ENCODE results near the gene KEAP1.
A peak's percentile ranks its signal among the peaks of the same experiment; 100 is the strongest.

KEAP1 gene

DNA sequence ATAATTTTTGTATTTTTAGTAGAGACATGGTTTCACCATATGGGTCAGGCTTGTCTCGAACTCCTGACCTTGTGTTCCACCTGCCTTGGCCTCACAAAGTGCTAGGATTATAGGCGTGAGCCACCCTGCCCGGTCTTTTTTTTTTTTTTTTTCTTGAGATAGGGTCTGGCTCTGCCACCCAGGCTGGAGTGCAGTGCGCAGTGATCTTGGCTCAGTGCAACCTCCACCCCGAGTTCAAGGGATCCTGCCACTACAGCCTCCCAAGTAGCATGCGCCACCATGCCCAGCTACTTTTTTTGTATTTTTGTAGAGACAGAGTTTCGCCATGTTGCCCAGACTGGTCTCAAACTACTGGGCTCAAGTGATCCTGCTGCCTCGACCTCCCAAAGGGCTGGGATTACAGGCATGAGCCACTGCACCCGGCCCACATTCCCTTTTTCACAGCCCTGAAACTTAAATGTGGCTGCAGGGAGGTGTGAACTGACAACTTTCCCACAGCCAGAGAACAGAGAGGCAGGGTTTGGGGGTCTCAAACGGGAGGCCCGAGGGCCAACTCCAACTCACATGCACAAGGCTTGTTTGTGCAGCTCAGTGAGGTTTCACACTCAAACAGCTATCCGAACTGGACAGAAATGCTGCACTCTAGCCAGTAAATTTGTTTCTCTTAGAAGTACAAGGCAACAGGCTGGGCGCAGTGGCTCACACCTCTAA is 18.5 kb upstream of the KEAP1 start:
- DNase-seq, result no peak

DNA sequence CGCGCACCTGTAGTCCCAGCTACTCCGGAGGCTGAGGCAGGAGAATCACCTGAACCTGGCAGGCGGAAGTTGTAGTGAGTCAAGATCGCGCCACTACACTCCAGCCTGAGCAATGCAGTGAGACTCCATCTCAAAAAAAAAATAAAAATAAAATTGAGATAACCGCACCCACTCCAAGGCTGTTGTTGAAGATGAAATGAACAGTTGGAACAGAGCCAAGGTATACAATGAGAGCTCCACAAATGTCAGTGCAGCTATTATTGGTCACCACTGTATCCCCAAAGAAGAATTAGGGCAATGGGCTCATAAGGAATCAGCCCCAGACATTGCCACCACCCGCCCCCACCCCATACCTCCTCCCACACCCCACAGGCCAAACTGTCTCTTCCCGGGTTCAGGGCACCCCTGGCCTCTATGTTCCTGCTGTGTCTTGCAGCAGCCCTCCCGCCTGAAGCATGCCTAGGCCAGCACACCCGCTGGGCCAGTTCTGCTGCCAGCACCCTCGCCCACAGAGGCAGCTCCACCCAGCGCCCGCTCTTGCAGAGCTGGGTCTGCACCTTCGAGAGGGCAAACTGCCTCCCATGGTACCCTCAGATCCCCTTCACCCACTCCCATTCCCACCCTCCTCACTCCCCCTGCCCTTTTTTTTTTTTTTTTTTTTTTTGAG is 17.6 kb upstream of the KEAP1 start:
- no peak for DNase-seq

- DNase-seq, result no peak
Observed at GRCh38 chr19:10519421-10519820, 16.3 kb upstream of the KEAP1 start.

- DNase-seq, result no peak
Observed at GRCh38 chr19:10518444-10519361, 15.5 kb upstream of the KEAP1 start.

- no peak for DNase-seq
Observed at GRCh38 chr19:10517760-10518443, 14.7 kb upstream of the KEAP1 start.

DNA sequence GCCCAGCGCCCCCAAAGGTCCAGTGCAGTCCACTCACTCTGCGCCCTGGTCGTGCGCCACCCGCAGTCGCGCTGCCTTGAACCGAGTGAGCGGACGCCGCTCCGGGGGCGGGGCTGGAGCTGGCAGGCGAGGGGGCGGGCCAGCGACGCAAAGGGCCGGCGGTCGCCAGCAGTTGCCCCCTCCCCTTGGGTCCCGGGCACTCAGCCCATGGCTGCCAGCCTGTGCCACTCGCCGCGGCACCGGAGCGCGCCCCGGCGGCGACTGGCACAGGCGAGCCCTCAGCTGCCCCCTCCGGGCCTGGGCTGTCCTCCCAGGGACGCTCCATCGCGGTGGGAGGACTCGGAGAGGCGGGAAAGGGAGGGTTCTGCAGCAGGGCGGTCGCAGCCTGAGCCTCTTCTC is 14.2 kb upstream of the KEAP1 start, which contains the start of gene S1PR5:
Gene S1PR5 (minus strand): TSS at position 87 of the 399 bp plus-strand sequence. CDS start 2,436 bp downstream, outside the sequence.
- DNase-seq, result no peak

DNA sequence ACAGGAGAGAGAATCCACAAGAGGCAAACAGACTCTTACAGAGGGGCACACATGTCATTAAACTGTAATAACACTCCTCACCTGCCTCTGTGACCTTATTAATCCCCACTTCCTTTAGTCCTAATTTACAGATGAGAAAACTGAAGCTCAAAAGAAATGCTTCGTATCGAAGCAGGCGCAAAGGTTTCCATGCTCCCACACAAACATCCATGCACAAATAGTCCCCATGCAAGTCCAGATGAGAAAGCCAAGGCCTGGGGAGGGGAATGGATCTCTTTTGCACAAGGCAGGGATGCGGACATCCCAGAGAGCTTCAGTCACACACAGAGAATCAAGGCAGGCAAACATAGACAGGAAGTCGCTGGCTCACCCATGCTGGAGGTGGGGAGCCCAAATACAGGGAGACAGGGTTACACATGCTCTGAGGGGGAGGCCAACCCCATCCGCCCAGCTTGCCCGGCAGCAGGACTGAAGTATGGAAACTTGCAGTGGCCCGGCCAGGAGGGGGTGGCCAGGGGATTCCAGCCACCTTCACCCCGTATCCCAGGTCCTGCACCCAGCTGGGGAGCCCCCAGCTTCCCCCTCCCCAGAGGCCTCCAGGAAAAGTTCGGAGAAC is 13.6 kb upstream of the KEAP1 start:
- no peak for DNase-seq

- DNase-seq, result peak; percentile 68
Observed at GRCh38 chr19:10516064-10516385, 12.9 kb upstream of the KEAP1 start.

- DNase-seq, result peak; percentile 51
Observed at GRCh38 chr19:10514211-10515145, 11.3 kb upstream of the KEAP1 start.

GRCh38 chr19:10513223-10513622 is 10.1 kb upstream of the KEAP1 start:
- no peak for DNase-seq

DNA sequence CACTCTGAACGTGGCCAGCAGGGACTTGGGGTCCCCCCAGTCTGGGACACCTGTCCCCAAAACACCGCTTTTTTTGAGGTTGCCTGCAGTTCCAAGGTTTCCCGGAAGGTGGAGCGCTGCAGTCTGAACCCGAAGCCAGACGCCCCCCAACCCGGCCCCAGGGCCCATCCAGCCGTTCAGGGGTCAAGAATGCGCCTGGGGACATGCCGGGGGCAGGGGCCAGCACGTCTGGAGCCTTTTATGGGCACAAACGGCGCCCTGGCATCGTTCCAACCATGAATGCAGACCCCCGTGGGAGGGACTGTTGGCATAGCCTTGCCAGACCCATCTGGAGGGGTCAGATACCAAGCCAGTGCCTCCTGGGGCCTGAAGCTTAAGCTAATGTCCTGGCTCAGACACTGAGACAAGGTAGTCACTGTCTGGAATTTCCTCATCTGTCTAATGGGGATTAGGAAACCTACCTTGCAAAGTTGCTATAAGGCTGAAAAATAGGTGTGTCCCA is 7.2 kb upstream of the KEAP1 start:
- DNase-seq, result peak; percentile 67

DNA sequence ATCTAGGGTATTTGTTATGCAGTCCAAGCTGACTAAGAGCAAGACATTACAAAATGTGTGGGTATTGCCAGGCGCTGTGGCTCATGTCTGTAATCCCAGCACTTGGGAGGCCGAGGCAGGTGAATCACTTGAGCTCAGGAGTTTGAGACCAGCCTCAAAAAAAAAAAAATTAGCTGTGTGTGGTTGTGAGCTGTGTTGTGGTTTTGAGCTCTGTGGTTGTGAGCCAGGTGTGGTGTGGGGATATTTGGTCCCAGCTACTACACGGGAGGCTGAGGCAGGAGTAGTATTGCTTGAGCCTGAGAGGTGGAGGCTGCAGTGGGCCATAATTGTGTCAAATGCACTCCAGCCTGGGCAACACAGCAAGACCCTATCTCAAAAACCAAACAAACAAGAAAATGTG is 5.6 kb upstream of the KEAP1 start:
- DNase-seq, result no peak

DNA sequence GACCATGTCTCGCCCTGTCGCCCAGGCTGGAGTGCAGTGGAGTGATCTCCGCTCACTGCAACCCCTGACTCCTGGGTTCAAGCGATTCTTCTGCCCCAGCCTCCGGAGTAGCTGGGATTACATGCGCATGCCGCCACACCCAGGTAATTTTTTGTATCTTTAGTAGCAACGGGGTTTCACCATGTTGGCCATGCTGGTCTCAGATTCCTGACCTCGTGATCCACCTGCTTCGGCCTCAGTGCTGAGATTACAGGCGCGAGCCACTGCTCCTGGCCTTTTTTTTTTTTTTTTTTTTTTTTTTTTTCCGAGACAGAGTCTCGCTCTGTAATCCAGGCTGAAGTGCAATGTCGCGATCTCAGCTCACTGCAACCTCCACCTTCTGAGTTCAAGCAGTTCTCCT is 4.9 kb upstream of the KEAP1 start:
- DNase-seq, result no peak

DNA sequence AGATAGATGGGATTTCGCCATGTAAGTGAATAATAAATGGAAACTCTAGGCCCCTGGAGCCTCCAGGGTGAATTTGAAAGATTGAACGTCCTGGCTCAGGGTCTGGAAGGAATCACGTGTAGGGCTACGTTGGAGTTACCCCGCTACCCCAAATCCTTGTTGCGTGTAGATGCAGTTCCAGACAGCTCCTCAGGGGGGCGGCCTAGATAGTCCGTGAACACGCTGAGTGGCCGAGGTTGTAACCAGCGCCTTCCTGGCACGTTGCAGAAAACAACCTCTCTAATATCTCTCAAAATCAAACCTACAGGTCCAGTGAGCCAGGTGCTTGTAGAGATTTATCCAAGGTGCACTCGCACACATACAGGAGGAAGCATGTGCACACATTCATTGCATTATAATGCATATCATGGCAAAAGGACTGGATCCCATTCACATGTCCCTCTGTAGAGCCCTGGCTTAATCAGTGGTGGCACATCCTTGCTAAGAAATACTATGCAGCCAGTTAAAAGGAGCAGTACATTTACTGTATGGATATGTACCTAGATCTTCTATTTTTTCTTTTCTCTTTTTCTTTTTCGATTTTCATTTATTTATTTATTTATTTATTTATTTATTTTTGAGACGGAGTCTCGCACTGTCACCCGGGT is 2.5 kb upstream of the KEAP1 start:
- peak; percentile 85 for DNase-seq

DNA sequence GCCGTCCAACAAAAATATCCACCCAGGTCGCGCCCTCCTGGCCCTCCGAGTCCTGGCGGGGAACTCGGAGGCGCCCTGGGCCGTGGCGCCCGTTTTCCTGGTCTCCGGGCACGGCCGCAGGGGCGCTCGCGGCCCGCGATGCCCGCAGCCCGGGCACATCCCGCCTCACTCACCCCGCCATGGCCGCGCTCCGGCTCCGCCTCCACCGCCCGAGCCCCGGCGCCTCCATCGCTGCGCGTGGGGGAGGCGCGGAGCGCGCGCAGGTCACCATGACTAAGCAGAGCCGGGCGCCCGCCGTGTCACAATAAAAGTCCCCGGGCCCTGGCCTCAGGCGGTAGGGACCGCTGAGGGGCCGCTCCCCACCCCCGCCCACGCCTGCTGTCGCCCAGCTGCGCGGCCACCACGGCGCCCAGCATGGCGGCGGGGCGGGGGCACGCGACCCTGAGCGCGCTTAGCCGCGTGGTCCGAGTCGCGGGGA is 593 bp downstream of the KEAP1 start:
- DNase-seq, result peak; percentile 91

GRCh38 chr19:10501971-10502523 is 1.1 kb downstream of the KEAP1 start:
- DNase-seq, result no peak

- no peak for DNase-seq
Observed at GRCh38 chr19:10500247-10500592, 2.9 kb downstream of the KEAP1 start.

DNA sequence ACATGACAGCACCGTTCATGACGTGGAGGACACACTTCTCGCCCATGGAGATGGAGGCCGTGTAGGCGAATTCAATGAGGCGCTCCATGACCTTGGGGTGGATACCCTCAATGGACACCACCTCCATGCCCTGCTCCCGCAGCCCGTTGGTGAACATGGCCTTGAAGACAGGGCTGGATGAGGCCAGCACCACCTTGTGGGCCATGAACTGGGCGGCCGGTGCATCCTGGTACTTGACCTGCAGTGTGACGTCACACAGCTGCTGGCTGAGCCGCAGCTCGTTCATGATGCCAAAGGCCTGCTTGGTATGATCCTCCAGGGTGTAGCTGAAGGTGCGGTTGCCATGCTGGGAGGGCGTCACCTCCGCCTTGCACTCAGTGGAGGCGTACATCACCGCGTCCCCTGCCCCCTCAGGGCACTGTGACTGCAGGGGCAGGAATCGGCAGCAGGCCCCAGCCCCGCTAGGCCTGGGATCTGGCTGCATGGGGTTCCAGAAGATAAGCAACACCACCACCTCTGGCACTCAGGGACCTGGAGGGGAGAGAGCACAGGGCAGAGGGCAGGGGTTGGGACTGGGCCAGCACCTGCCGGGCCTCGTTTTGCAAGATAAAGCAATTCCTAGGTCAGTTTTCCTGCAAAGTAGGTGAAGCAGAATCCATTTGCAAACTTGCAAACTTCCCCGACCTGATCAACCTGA is 3.5 kb downstream of the KEAP1 start:
- DNase-seq, result no peak

GRCh38 chr19:10497371-10497770 is 5.8 kb downstream of the KEAP1 start:
- DNase-seq, result no peak

All from CD4-positive, alpha-beta T cell treated with Interleukin-12 subunit alpha and Interleukin-12 subunit beta, for 1 hour (primary cell).